GM18505 (cell line): ENCODE results near the gene AS3MT.
A peak's percentile ranks its signal among the peaks of the same experiment; 100 is the strongest.

Experiments
- ATAC-seq: cut with Tn5 transposase; IDR thresholded peaks from one replicate; pipeline ENCODE4 v1.9.1; 2021; ENCODE audit not compliant: unreplicated experiment
- POLR2A ChIP-seq: IDR thresholded peaks from 4 replicates; pipeline ENCODE4 v1.6.1; 2011; ENCODE audit warnings: borderline replicate concordance; ENCODE audit not compliant: insufficient read depth, insufficient read length; ENCODE audit errors: extremely low read depth

AS3MT gene

DNA sequence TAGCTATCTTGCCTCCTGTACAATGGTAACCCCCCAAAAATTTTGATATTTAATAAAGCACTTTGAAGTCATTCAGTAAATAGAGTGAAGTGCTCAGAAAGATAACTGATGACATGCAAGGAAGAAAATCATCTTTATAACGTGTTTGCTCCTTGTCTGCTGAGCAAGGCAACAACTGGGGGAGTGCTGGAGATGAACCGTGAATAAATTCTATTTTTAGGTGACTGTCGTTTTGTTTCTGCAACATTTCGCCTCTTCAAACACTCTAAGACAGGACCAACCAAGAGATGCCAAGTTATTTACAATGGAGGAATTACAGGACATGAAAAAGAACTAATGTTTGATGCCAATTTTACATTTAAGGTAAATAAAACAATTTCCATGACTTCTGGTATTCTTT lies 9.4 kb downstream of the AS3MT start:
- no peak for TF ChIP-seq POLR2A
- no peak for ATAC-seq

DNA sequence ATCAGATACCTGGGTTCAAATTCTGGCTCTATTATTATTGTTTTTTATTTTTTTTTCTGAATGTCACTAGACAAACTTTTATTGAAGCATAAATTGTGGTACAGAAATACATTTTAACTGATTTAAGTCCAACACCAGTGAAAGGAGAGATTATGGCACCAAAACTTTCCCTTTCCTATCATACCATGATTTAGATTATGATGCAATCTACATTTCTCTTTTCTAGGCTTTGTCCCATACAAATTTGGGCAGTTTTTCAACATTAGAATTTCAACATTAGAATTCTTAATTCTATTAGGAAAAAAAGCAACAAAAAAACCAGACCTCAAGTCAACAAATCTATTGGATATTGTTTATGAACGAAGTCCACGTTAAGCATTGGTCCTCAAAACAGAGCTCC lies 11.0 kb downstream of the AS3MT start:
- no peak for ATAC-seq
- TF ChIP-seq POLR2A, result no peak

DNA sequence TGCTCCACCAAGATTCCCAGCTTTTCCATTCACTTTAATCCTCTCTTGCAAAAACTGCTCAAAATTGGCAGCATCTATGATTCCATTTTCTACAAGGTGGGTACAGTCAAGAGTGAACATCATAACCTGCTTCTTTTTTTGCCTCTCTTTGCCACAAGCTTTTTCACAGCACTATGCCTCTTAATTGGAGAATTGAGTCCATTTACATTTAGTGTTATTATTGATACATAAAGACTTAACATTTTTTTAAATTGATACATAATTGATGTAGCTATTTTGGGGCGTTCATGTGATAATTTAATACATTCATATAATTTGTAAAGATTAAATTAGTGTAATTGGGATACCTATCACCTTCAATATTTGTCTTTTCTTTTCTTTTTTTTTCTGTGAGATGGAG lies 18.8 kb downstream of the AS3MT start:
- TF ChIP-seq POLR2A, result no peak
- ATAC-seq, result no peak

DNA sequence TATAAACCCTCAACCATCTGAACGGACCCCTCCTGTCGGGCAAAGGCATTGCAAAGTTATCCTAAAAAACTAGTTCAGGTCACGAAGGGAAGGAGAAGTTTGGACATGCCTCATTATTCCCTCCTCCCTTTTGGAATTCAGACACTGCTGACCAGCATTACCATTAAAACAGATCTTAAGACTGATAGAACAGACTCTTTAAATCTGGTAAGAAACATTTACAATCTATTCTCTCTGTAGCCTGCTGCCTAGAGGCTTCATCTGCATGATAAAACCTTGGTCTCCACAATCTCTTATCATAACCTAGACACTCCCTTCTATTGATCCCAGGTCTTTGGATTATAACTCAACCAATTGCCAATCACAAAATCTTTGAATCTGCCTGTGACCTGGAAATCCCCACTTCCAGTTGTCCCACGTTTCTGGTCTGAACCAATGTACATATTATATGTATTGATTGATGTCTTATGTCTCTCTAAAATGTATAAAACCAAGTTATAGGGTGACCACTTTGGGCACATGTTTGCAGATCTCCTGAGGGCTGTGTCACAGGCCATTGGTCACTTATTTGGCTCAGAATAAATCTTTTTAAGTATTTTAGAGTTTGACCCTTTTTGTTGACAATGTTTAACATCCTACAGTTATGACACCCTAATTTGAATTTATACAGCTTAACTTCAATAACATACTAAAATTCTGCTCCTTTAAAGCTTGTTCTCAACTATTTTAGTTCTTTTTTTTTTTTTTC lies 25.4 kb downstream of the AS3MT start:
- no peak for ATAC-seq
- no peak for TF ChIP-seq POLR2A

DNA sequence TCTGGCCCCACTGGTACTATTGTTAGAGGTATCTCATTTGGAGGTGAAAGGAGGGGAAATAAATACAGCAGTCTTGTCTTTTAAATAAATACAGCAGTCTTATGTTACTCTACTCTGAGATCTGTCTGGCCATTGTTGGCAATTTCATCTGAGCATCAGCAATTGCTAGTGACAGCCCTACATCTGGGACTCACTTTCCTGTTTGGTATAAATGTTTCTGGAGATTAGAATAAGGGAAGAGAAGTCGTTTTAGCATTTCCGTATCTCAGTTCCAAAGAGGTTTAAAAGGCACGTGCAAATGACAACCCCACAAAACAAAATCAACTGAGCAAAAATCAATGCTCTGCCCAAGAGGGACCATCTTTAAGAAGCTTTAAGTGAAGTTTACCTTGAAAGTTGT lies 30.7 kb downstream of the AS3MT start:
- ATAC-seq, result no peak
- TF ChIP-seq POLR2A, result no peak

DNA sequence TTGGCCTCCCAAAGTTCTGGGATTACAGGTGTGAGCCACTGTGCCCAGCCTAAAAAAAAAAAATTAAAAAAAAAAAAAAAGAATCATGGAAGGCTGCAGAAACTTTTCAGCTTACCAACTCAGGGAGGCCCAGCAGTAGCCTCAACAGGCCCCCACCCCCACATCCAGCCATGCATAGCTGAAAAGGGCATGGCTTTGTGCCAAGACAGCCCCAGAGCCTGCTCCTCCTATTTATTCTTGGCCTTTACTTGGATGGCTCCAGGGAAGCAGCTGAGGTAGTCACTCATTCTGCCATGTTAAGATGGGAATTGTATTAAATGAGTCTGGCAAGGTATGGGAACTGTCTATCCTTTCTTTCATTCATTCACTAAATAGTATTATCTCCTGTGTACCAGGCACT lies 35.1 kb downstream of the AS3MT start:
- ATAC-seq, result no peak
- no peak for TF ChIP-seq POLR2A

DNA sequence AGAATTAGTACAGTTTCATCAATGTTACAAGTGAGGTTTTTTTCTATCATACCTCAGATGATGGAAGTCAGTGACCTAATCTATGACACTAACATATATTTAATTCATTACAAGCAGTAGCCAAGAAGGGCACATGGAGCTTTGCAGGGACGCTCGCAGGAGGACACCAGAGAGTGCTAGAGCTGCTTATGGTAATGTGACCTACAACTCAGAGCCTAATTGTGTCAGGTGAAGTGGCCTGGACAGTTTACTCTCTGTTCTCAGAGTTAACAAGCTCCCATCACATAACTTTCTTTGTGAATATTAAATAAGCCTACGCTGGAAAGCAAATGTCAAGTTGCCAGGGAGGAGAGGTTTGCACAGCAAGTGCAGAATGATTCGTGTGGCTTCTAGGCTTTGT lies 37.2 kb downstream of the AS3MT start:
- no peak for TF ChIP-seq POLR2A
- ATAC-seq, result no peak

DNA sequence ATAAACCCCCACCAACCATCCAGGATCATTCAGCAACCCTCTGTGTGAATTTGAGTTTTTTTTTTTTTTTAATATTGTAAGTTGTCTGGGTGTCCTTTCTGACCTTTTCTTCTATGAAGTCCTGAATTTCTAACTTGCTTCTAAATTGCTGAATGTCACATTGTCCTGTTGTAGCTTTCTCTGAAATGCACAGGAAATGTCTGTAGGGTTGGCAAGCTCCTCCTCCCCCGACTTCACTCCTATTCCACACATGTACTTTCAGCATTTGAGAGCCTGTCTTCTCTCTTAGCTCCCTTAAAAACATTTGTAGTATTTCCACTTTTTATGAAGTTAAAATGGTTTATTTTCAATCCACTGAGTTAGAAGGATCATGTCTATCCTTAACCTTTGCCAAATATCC lies 45.5 kb downstream of the AS3MT start:
- no peak for ATAC-seq
- no peak for TF ChIP-seq POLR2A

DNA sequence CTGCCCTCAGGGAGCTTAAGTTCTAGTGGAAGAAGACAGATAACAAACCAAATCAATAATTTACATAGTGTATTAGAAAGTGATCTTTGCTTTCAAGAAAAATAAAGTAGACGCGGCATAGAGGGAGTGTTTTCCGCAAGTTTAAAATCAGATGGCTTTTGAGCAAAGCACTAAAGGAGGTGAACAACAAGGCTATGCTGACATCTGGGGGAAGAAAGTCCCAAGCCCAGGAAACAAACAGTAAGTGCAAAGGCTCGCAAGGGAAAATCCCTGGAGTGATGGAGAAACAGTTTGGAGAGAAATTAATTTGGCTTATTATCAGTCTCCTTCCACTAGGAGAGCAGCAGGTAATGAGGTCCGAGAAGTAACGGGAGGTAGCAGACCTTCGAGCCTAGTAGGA lies 46.9 kb downstream of the AS3MT start:
- no peak for ATAC-seq

DNA sequence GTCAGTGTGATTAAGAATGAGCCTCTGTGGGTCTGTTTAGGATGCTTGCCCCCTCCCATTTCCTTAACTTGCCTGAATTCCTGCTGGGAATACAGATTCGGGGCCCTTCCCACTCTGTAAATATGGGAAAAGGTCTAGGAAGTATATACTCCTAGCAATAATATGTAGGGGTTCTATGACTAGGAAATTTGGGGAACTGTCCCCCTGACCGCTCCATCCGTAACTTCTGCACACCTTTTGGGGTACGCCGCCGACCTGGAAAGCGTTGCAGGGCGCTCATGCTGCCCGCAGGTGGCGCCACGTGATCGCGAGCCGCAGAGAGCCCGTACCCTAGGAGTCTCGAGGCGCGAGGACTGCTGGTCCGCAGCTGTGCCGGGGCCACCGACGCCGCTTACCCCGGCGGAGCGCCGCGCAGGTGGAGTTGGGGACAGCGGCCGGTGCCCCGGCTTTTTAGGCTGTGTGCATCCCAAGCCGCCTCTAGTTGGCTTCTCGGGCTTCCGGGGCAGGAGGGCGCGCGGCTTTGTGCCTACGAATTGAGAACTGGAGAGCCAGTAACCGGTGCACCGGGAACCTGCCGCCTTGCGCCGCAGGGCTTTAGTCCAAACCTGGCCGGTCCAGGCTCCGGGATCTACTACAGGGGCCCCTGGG lies 48.2 kb downstream of the AS3MT start:
- TF ChIP-seq POLR2A, result no peak
- peak; percentile 49 for ATAC-seq

More for the DNA sequence above, 46.9 kb downstream of the AS3MT start:
- TF ChIP-seq POLR2A, result no peak

DNA sequence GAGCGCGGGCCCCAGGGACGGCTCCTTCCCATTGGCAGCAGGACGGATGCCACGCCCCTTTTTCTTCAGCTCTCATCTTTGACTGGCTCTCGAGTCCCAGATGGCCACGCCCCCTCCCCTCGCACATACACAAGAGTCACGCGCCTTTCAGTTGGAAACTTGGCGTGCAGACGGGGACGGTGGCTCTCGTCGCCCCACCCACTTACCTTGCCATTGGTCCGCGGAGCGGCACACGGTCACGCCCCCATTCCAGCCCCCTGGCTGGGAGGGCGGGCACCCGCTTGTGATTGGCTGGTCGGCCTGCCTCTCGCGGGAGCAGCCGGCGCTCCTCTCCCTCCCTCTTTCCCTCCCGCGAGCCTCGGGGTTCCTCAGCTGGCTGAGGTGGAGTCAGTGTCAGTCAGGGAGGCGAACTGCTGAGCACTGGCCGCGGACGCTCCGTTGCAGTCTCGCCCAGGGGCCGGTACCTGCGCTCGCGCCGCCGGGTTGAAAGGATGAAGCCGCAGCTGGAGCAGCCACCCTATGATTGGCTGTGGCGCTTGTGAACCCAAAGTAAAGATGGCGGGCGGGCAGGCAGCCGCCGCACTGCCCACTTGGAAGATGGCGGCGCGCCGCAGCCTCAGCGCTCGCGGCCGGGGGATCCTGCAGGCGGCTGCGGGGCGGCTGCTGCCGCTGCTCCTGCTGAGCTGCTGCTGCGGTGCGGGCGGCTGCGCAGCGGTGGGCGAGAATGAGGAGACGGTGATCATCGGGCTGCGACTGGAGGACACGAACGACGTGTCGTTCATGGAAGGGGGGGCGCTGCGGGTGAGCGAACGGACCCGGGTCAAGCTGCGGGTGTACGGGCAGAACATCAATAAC lies 48.9 kb downstream of the AS3MT start, which contains the start of gene CNNM2:
Gene CNNM2 (plus strand): TSS at position 333 of the 855 bp plus-strand sequence. CDS start 187 bp downstream, at position 520.
- peak; percentile 84 for ATAC-seq
- peak; percentile 86 for TF ChIP-seq POLR2A

DNA sequence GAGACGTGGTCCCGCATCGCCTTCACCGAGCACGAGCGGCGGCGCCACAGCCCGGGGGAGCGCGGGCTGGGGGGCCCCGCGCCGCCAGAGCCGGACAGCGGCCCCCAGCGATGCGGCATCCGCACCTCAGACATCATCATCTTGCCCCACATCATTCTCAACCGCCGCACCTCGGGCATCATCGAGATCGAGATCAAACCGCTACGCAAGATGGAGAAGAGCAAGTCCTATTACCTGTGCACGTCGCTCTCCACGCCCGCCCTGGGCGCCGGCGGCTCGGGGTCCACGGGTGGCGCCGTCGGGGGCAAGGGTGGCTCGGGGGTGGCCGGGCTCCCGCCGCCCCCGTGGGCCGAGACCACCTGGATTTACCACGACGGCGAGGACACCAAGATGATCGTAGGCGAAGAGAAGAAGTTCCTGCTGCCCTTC lies 49.6 kb downstream of the AS3MT start:
- TF ChIP-seq POLR2A, result no peak
- ATAC-seq, result peak; percentile 0

DNA sequence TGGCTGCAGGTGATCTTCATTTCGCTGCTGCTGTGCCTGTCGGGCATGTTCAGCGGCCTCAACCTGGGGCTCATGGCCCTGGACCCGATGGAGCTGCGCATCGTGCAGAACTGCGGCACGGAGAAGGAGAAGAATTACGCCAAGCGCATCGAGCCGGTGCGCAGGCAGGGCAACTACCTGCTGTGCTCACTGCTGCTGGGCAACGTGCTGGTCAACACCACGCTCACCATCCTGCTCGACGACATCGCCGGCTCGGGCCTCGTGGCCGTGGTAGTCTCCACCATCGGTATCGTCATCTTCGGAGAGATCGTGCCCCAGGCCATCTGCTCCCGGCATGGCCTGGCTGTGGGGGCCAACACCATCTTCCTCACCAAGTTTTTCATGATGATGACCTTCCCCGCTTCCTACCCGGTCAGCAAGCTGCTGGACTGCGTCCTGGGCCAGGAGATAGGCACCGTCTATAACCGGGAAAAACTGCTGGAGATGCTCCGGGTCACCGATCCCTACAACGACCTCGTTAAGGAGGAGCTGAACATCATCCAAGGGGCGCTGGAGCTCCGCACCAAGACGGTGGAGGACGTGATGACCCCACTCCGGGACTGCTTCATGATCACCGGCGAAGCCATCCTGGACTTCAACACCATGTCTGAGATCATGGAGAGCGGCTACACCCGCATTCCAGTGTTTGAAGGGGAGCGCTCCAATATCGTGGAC lies 50.1 kb downstream of the AS3MT start:
- ATAC-seq, result no peak
- TF ChIP-seq POLR2A, result no peak
